ENCODE measurements around the gene SUGCT.

DNA sequence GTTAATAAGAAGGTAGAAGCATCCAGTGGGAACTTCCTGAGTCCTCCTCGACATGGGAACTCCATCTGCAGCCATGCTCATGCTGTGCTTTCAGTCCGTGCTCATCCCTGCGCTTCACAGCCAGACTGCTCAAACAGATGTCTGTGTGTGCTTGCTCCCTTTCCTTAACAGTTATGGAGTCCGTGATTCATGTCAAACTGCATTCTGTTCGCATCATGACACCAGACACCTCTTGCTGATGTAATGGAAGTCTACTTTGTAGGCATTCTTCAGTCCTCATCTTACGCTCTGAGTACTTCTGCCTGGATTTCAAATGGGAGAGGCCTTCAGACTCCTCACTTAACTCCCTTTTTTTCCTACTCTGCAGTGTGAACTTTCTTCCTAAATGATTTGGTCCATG is 304.9 kb downstream of the SUGCT start:
- TF ChIP-seq, protein P1, sequence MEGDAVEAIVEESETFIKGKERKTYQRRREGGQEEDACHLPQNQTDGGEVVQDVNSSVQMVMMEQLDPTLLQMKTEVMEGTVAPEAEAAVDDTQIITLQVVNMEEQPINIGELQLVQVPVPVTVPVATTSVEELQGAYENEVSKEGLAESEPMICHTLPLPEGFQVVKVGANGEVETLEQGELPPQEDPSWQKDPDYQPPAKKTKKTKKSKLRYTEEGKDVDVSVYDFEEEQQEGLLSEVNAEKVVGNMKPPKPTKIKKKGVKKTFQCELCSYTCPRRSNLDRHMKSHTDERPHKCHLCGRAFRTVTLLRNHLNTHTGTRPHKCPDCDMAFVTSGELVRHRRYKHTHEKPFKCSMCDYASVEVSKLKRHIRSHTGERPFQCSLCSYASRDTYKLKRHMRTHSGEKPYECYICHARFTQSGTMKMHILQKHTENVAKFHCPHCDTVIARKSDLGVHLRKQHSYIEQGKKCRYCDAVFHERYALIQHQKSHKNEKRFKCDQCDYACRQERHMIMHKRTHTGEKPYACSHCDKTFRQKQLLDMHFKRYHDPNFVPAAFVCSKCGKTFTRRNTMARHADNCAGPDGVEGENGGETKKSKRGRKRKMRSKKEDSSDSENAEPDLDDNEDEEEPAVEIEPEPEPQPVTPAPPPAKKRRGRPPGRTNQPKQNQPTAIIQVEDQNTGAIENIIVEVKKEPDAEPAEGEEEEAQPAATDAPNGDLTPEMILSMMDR (IDR thresholded peaks at IDR 0.05): no peak
- no peak for TF ChIP-seq POLR2AphosphoS5 (IDR thresholded peaks at IDR 0.05)
- no peak for TF ChIP-seq POLR2A (IDR thresholded peaks at IDR 0.05)
